ENCODE data around the gene PANX3.

The PANX3 gene

GRCh38 chr11:124622531-124623451 is 11.6 kb downstream of the PANX3 start, which contains the start of gene TBRG1:
Gene TBRG1 (plus strand): TSS chr11:124622864. CDS start chr11:124623084, 220 bp downstream.
- peak; percentile 80 for DNase-seq

GRCh38 chr11:124623861-124624525 is 12.8 kb downstream of the PANX3 start:
- DNase-seq = no peak

- no peak for DNase-seq
Observed at GRCh38 chr11:124625504-124626168, 14.4 kb downstream of the PANX3 start.

- DNase-seq = no peak
Observed at GRCh38 chr11:124627546-124627945, 16.3 kb downstream of the PANX3 start.

- DNase-seq = no peak
Observed at GRCh38 chr11:124629961-124630360, 18.7 kb downstream of the PANX3 start.

GRCh38 chr11:124633355-124633754 is 22.1 kb downstream of the PANX3 start:
- DNase-seq = no peak

- no peak for DNase-seq
Observed at GRCh38 chr11:124635932-124636331, 24.7 kb downstream of the PANX3 start.

GRCh38 chr11:124638500-124638899 is 27.3 kb downstream of the PANX3 start:
- DNase-seq = no peak

- no peak for DNase-seq
Observed at GRCh38 chr11:124639186-124639585, 28.0 kb downstream of the PANX3 start.

GRCh38 chr11:124640666-124641065 is 29.4 kb downstream of the PANX3 start:
- DNase-seq = no peak

- no peak for DNase-seq
Observed at GRCh38 chr11:124642628-124643027, 31.4 kb downstream of the PANX3 start.

- no peak for DNase-seq
Observed at GRCh38 chr11:124643042-124643604, 31.9 kb downstream of the PANX3 start.

GRCh38 chr11:124643605-124644425 is 32.6 kb downstream of the PANX3 start:
- no peak for DNase-seq

GRCh38 chr11:124644426-124645280 is 33.4 kb downstream of the PANX3 start:
- peak; percentile 20 for DNase-seq

GRCh38 chr11:124646148-124646547 is 34.9 kb downstream of the PANX3 start:
- DNase-seq = no peak

GRCh38 chr11:124648610-124649009 is 37.4 kb downstream of the PANX3 start:
- DNase-seq = no peak

- no peak for DNase-seq
Observed at GRCh38 chr11:124656774-124657630, 45.8 kb downstream of the PANX3 start.

GRCh38 chr11:124657904-124658303 is 46.7 kb downstream of the PANX3 start:
- no peak for DNase-seq

- DNase-seq = no peak
Observed at GRCh38 chr11:124658501-124658900, 47.3 kb downstream of the PANX3 start.

- DNase-seq = no peak
Observed at GRCh38 chr11:124658986-124659385, 47.8 kb downstream of the PANX3 start.
